Right lung (tissue), 5 donors: Measurements from ENCODE around the gene RAVER1. TPM values are rescaled to one million over a fixed set of nuclear protein-coding genes. Genes with fewer than 3 reads are reported as not detected.
"Not testable (repeated sequence)": the region's sequence is repeated elsewhere in the genome, so short reads cannot be mapped to it uniquely, and the experiment has no call there.

Experiments
- DNase-seq, 2 donors: peaks; one replicate each; pipeline ENCODE4 v3.0.0-alpha.2; 2013
- polyA plus RNA-seq, 5 donors: library from polyadenylated mRNA; unstranded; fragments of 120-200 nt; gene quantifications; one replicate each; pipeline versions ENCODE4 v1.2.1 to v1.2.3, GENCODE V29; 2013; ENCODE audit warnings: inconsistent platforms in 1 of 5, low replicate concordance in 1 of 5; ENCODE audit not compliant: insufficient read length in 5 of 5, insufficient read depth in 1 of 5

The RAVER1 gene
- polyA plus RNA-seq, 5 donors: 19.3 to 41.3 (median 24.8) TPM

- peak; percentile 32 to 40 for DNase-seq
These were observed 19.7 kb upstream of the RAVER1 start for GRCh38 chr19:10352764-10353671.

- DNase-seq: no peak
These were observed 13.2 kb upstream of the RAVER1 start for GRCh38 chr19:10346509-10346908.

GRCh38 chr19:10344780-10345179 lies 11.5 kb upstream of the RAVER1 start:
- no peak for DNase-seq

- no peak for DNase-seq
These were observed 10.2 kb upstream of the RAVER1 start for GRCh38 chr19:10343495-10343894.

GRCh38 chr19:10339977-10340376 lies 6.6 kb upstream of the RAVER1 start:
- no peak for DNase-seq

- DNase-seq: no peak
These were observed 6.1 kb upstream of the RAVER1 start, which contains the start of gene ICAM3 for GRCh38 chr19:10339380-10339960. Gene ICAM3, minus strand, starts transcription at chr19:10339624. Its CDS starts 10 bp downstream, at chr19:10339614.

- no peak for DNase-seq
These were observed 5.6 kb upstream of the RAVER1 start for GRCh38 chr19:10338940-10339339.

- not testable (repeated sequence) for DNase-seq
These were observed 3.4 kb upstream of the RAVER1 start for GRCh38 chr19:10336725-10337124.

GRCh38 chr19:10335352-10335985 lies 2.1 kb upstream of the RAVER1 start:
- no peak for DNase-seq

- DNase-seq: peak; percentile 90 to 91
These were observed 1.4 kb upstream of the RAVER1 start for GRCh38 chr19:10334588-10335351.

GRCh38 chr19:10333758-10334587 lies 644 bp upstream of the RAVER1 start:
- no peak for DNase-seq

- no peak for DNase-seq
These were observed 968 bp downstream of the RAVER1 start for GRCh38 chr19:10332158-10332964.

GRCh38 chr19:10329555-10329954 lies 3.8 kb downstream of the RAVER1 start:
- no peak for DNase-seq

GRCh38 chr19:10328558-10329429 lies 4.5 kb downstream of the RAVER1 start:
- DNase-seq: no peak

GRCh38 chr19:10327793-10328192 lies 5.5 kb downstream of the RAVER1 start:
- no peak for DNase-seq

- no peak for DNase-seq
These were observed 7.6 kb downstream of the RAVER1 start for GRCh38 chr19:10325732-10326131.

- DNase-seq: no peak
These were observed 11.2 kb downstream of the RAVER1 start for GRCh38 chr19:10321874-10322835.

GRCh38 chr19:10321417-10321797 lies 11.9 kb downstream of the RAVER1 start:
- DNase-seq: no peak
